WTC11 (cell line): ENCODE measurements around the gene HDGFL3. TPM values are rescaled to one million over a fixed set of nuclear protein-coding genes. Genes with fewer than 3 reads are reported as not detected.

Source experiments
- ATAC-seq: fragments of 200-7000 bp; cut with Tn5 transposase; 2 replicates; pipeline ENCODE4 v1.10.0; 2021; ENCODE audit warnings: mild to moderate bottlenecking, moderate library complexity
- CTCF ChIA-PET: fragments of 300-600 bp; sonication (Branson Sonifier 250); formaldehyde crosslinking; loops from one replicate; lab custom pipeline; 2021; ENCODE audit warnings: antibody characterized with exemption; lab: Charles Lee
- POLR2A ChIA-PET: fragments of 350-600 bp; sonication (Branson Sonifier 250); formaldehyde crosslinking; loops from one replicate; lab custom pipeline; 2021; ENCODE audit warnings: antibody characterized with exemption; lab: Charles Lee
- DNase-seq: peaks from one replicate; pipeline ENCODE4 v3.0.0; 2021; ENCODE audit warnings: low spot score
- H3K27ac Mint-ChIP-seq: 2 replicates; pipeline ENCODE4 v1.8.0; 2021; ENCODE audit warnings: mixed read lengths
- H3K27me3 Mint-ChIP-seq: 2 replicates; pipeline ENCODE4 v1.8.0; 2021; ENCODE audit warnings: low read depth, mild to moderate bottlenecking, moderate library complexity, mixed read lengths
- H3K36me3 Mint-ChIP-seq: 2 replicates; pipeline ENCODE4 v1.8.0; 2021; ENCODE audit warnings: mixed read lengths
- H3K4me1 Mint-ChIP-seq: 2 replicates; pipeline ENCODE4 v1.8.0; 2022; ENCODE audit warnings: mixed read lengths
- H3K4me3 Mint-ChIP-seq: 2 replicates; pipeline ENCODE4 v1.8.0; 2021; ENCODE audit warnings: mild to moderate bottlenecking, moderate library complexity, mixed read lengths
- H3K9me3 Mint-ChIP-seq: 2 replicates; pipeline ENCODE4 v1.8.0; 2021; ENCODE audit warnings: mixed read lengths
- CREB1 ChIP-seq: sonication (generic); formaldehyde crosslinking; IDR thresholded peaks from 2 replicates; pipeline ENCODE4 v1.8.0; 2023; ENCODE audit warnings: mild to moderate bottlenecking, missing genetic modification reagents
- CREM ChIP-seq: sonication (generic); formaldehyde crosslinking; IDR thresholded peaks from 2 replicates; pipeline ENCODE4 v1.8.1; 2022; ENCODE audit warnings: mild to moderate bottlenecking, missing genetic modification reagents, moderate library complexity
- E2F5 ChIP-seq: sonication (generic); formaldehyde crosslinking; IDR thresholded peaks from 2 replicates; pipeline ENCODE4 v1.8.1; 2022; ENCODE audit warnings: mild to moderate bottlenecking, moderate library complexity, missing genetic modification reagents
- ERG ChIP-seq: fragments of 250-450 bp; sonication (Bioruptor Pico); IDR thresholded peaks from 2 replicates; pipeline ENCODE4 v1.8.0; 2021; ENCODE audit warnings: mild to moderate bottlenecking
- GABPB1 ChIP-seq: sonication (generic); formaldehyde crosslinking; IDR thresholded peaks from 2 replicates; pipeline ENCODE4 v1.8.1; 2023; ENCODE audit warnings: mild to moderate bottlenecking, missing genetic modification reagents
- HMGA2 ChIP-seq: fragments of 250-450 bp; sonication (Bioruptor Pico); IDR thresholded peaks from 2 replicates; pipeline ENCODE4 v1.4.0; 2021; ENCODE audit warnings: mild to moderate bottlenecking, moderate library complexity
- IRF1 ChIP-seq: sonication (generic); formaldehyde crosslinking; IDR thresholded peaks from 2 replicates; pipeline ENCODE4 v1.8.0; 2023; ENCODE audit warnings: missing genetic modification reagents
- JAZF1 ChIP-seq: fragments of 250-450 bp; sonication (Bioruptor Pico); IDR thresholded peaks from 2 replicates; pipeline ENCODE4 v1.9.0; 2021; ENCODE audit warnings: moderate library complexity, mild to moderate bottlenecking, inconsistent platforms
- MXD4 ChIP-seq: fragments of 250-450 bp; sonication (Bioruptor Pico); IDR thresholded peaks from 2 replicates; pipeline ENCODE4 v1.8.0; 2021; ENCODE audit warnings: mild to moderate bottlenecking, moderate library complexity, borderline replicate concordance
- NFATC4 ChIP-seq: fragments of 250-450 bp; sonication (Bioruptor Pico); IDR thresholded peaks from 2 replicates; pipeline ENCODE4 v1.9.0; 2021; ENCODE audit warnings: mild to moderate bottlenecking
- NFYB ChIP-seq: sonication (generic); formaldehyde crosslinking; conservative IDR thresholded peaks from 2 replicates; pipeline ENCODE4 v1.8.0; 2022; ENCODE audit warnings: low read depth, missing genetic modification reagents
- NR3C1 ChIP-seq: sonication (generic); formaldehyde crosslinking; conservative IDR thresholded peaks from 2 replicates; pipeline ENCODE4 v1.8.1; 2023; ENCODE audit warnings: low read depth, mild to moderate bottlenecking, missing genetic modification reagents
- SMAD4 ChIP-seq: sonication (generic); formaldehyde crosslinking; IDR thresholded peaks from 2 replicates; pipeline ENCODE4 v1.8.0; 2022; ENCODE audit warnings: mild to moderate bottlenecking, missing genetic modification reagents
- TCF7 ChIP-seq: sonication (generic); formaldehyde crosslinking; IDR thresholded peaks from 2 replicates; pipeline ENCODE4 v1.8.0; 2022; ENCODE audit warnings: mild to moderate bottlenecking, low read depth, missing genetic modification reagents, moderate library complexity
- TP53 ChIP-seq: sonication (generic); formaldehyde crosslinking; IDR thresholded peaks from 2 replicates; pipeline ENCODE4 v1.8.1; 2023; ENCODE audit warnings: mild to moderate bottlenecking, missing genetic modification reagents
- USF1 ChIP-seq: sonication (generic); formaldehyde crosslinking; IDR thresholded peaks from 2 replicates; pipeline ENCODE4 v1.8.0; 2022; ENCODE audit warnings: mild to moderate bottlenecking, missing genetic modification reagents
- ZBTB21 ChIP-seq: sonication (generic); formaldehyde crosslinking; IDR thresholded peaks from 2 replicates; pipeline ENCODE4 v1.8.1; 2023; ENCODE audit warnings: mild to moderate bottlenecking, missing genetic modification reagents, borderline replicate concordance
- ZBTB43 ChIP-seq: sonication (generic); formaldehyde crosslinking; IDR thresholded peaks from 2 replicates; pipeline ENCODE4 v1.8.1; 2023; ENCODE audit warnings: mild to moderate bottlenecking, missing genetic modification reagents
- ZNF219 ChIP-seq: sonication (generic); formaldehyde crosslinking; IDR thresholded peaks from 2 replicates; pipeline ENCODE4 v1.8.0; 2023; ENCODE audit warnings: missing genetic modification reagents, mild to moderate bottlenecking, borderline replicate concordance
- ZNF232 ChIP-seq: sonication (generic); formaldehyde crosslinking; IDR thresholded peaks from 2 replicates; pipeline ENCODE4 v1.8.0; 2022; ENCODE audit warnings: mild to moderate bottlenecking, missing genetic modification reagents
- ZNF263 ChIP-seq: sonication (generic); formaldehyde crosslinking; IDR thresholded peaks from 2 replicates; pipeline ENCODE4 v1.8.1; 2022; ENCODE audit warnings: low read depth, mild to moderate bottlenecking, moderate library complexity, missing genetic modification reagents
- ZNF396 ChIP-seq: fragments of 250-450 bp; sonication (Bioruptor Pico); IDR thresholded peaks from 2 replicates; pipeline ENCODE4 v1.8.0; 2021; ENCODE audit warnings: mild to moderate bottlenecking, moderate library complexity, borderline replicate concordance
- total RNA-seq: library from RNA; stranded (reverse); gene quantifications from 3 replicates; pipeline ENCODE4 v1.2.3, GENCODE V29; 2021
- TF ChIP-seq, protein P1 (sequence below): sonication (generic); formaldehyde crosslinking; conservative IDR thresholded peaks from 2 replicates; pipeline ENCODE4 v1.8.1; 2023; ENCODE audit warnings: mild to moderate bottlenecking, low read depth, missing genetic modification reagents, moderate library complexity
- TF ChIP-seq, protein P2 (sequence below): sonication (generic); formaldehyde crosslinking; IDR thresholded peaks from 2 replicates; pipeline ENCODE4 v1.8.0; 2022; ENCODE audit warnings: mild to moderate bottlenecking, missing genetic modification reagents
- TF ChIP-seq, protein P3 (sequence below): fragments of 250-450 bp; sonication (Bioruptor Pico); IDR thresholded peaks from 2 replicates; pipeline ENCODE4 v1.9.0; 2021; ENCODE audit warnings: mild to moderate bottlenecking

The HDGFL3 gene
- total RNA-seq, 1 experiment from 2014 or later, result 124 TPM

GRCh38 chr15:83219026-83219425, 11.4 kb upstream of the HDGFL3 start:
- POLR2A ChIA-PET, result no interaction called here
- no peaks in the 10 kb centered on the region for H3K4me1 Mint-ChIP-seq
- no peak overlapping the region for H3K27ac Mint-ChIP-seq
- no peak overlapping the region for H3K4me3 Mint-ChIP-seq
- peaks cover 19% of the 10 kb centered on the region for H3K27me3 Mint-ChIP-seq
- peaks cover 69% of the 10 kb centered on the region for H3K9me3 Mint-ChIP-seq
- CTCF ChIA-PET, result no interaction called here
- no peak for ATAC-seq
- no peak for DNase-seq
- TF ChIP-seq ZNF232 (CRISPR knock-in tag) (no peak), CREB1 (CRISPR knock-in tag) (no peak), SMAD4 (CRISPR knock-in tag) (no peak), GABPB1 (CRISPR knock-in tag) (no peak), E2F5 (CRISPR knock-in tag) (no peak), NFATC4 (no peak), IRF1 (no peak), HMGA2 (CRISPR knock-in tag) (no peak), ZNF396 (no peak), ZBTB21 (CRISPR knock-in tag) (no peak), NFYB (CRISPR knock-in tag) (no peak), ZBTB43 (no peak), USF1 (no peak), TP53 (CRISPR knock-in tag) (no peak), NR3C1 (no peak), ERG (CRISPR knock-in tag) (no peak), TCF7 (no peak), ZNF219 (CRISPR knock-in tag) (no peak)
- TF ChIP-seq, protein P1, sequence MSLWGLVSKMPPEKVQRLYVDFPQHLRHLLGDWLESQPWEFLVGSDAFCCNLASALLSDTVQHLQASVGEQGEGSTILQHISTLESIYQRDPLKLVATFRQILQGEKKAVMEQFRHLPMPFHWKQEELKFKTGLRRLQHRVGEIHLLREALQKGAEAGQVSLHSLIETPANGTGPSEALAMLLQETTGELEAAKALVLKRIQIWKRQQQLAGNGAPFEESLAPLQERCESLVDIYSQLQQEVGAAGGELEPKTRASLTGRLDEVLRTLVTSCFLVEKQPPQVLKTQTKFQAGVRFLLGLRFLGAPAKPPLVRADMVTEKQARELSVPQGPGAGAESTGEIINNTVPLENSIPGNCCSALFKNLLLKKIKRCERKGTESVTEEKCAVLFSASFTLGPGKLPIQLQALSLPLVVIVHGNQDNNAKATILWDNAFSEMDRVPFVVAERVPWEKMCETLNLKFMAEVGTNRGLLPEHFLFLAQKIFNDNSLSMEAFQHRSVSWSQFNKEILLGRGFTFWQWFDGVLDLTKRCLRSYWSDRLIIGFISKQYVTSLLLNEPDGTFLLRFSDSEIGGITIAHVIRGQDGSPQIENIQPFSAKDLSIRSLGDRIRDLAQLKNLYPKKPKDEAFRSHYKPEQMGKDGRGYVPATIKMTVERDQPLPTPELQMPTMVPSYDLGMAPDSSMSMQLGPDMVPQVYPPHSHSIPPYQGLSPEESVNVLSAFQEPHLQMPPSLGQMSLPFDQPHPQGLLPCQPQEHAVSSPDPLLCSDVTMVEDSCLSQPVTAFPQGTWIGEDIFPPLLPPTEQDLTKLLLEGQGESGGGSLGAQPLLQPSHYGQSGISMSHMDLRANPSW, result no peak
- H3K36me3 Mint-ChIP-seq, result peaks cover 33% of the 10 kb centered on the region

- Mint-ChIP-seq H3K9me3 (peaks cover 33% of the 10 kb centered on the region), H3K4me1 (no peaks in the 10 kb centered on the region), H3K27ac (no peak overlapping the region), H3K36me3 (peaks cover 11% of the 10 kb centered on the region), H3K4me3 (no peak overlapping the region), H3K27me3 (no peaks in the 10 kb centered on the region)
- no peak for TF ChIP-seq MXD4 (CRISPR knock-in tag)
- TF ChIP-seq, protein P2, sequence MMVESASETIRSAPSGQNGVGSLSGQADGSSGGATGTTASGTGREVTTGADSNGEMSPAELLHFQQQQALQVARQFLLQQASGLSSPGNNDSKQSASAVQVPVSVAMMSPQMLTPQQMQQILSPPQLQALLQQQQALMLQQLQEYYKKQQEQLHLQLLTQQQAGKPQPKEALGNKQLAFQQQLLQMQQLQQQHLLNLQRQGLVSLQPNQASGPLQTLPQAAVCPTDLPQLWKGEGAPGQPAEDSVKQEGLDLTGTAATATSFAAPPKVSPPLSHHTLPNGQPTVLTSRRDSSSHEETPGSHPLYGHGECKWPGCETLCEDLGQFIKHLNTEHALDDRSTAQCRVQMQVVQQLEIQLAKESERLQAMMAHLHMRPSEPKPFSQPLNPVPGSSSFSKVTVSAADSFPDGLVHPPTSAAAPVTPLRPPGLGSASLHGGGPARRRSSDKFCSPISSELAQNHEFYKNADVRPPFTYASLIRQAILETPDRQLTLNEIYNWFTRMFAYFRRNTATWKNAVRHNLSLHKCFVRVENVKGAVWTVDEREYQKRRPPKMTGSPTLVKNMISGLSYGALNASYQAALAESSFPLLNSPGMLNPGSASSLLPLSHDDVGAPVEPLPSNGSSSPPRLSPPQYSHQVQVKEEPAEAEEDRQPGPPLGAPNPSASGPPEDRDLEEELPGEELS (CRISPR knock-in tag), result no peak
- no peak for TF ChIP-seq TP53 (CRISPR knock-in tag)
- no peak for TF ChIP-seq JAZF1 (CRISPR knock-in tag)
- TF ChIP-seq, protein P3, sequence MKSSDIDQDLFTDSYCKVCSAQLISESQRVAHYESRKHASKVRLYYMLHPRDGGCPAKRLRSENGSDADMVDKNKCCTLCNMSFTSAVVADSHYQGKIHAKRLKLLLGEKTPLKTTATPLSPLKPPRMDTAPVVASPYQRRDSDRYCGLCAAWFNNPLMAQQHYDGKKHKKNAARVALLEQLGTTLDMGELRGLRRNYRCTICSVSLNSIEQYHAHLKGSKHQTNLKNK (CRISPR knock-in tag), result no peak
- no peak for TF ChIP-seq CREM
- TF ChIP-seq USF1, result no peak
- TF ChIP-seq ZNF263, result no peak
- no peak for DNase-seq
- no peak for ATAC-seq
- ChIA-PET CTCF (no interaction called here), POLR2A (no interaction called here)
Observed at GRCh38 chr15:83215306-83215705, 7.7 kb upstream of the HDGFL3 start.
